Epithelial cell of esophagus (primary cell): Measurements from ENCODE around the gene LRRC45.
A peak's percentile ranks its signal among the peaks of the same experiment; 100 is the strongest.

Source experiments
- DNase-seq: peaks from one replicate; pipeline ENCODE4 v3.0.0; 2010; ENCODE audit warnings: low read depth
- H3K4me3 ChIP-seq: 2 replicates; pipeline ENCODE4 v1.5.1; 2011; ENCODE audit warnings: mild to moderate bottlenecking, low read length, control low read depth
- TF ChIP-seq, protein P1 (sequence below): IDR thresholded peaks from 2 replicates; pipeline ENCODE4 v1.5.1; 2011; ENCODE audit warnings: low read depth, mild to moderate bottlenecking, low read length, control low read depth, inconsistent platforms; ENCODE audit not compliant: insufficient read depth; ENCODE audit errors: missing control alignments

LRRC45 gene

DNA sequence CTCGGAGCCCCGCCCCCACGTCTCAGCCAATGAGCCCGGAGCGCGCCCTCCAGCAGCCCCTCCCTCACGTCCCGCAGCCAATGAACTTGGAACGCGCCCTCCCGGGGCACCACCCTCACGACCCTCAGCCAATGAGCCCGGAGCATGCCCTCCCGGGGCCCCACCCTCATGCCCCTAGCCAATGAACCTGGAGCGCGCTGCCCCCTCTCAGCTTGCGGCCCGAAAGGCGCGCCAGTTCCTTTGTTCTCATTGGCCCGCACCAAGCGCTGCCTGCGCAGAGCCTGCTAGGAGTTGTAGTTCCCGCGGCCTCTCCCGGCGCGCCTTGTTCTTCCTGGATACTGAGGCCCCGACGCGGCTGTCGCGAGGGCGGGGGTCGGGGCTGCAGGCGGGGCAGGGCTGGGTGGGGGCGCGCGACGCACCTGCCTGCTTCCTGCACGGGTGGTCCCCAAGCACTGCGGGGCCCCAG is at the start of gene LRRC45:
Gene LRRC45 (plus strand): TSS at position 325 of the 466 bp plus-strand sequence. CDS start 339 bp downstream, outside the sequence.
- DNase-seq = peak; percentile 100
- H3K4me3 ChIP-seq = peak within 1 kb of the TSS; percentile 64
- TF ChIP-seq, protein P1, sequence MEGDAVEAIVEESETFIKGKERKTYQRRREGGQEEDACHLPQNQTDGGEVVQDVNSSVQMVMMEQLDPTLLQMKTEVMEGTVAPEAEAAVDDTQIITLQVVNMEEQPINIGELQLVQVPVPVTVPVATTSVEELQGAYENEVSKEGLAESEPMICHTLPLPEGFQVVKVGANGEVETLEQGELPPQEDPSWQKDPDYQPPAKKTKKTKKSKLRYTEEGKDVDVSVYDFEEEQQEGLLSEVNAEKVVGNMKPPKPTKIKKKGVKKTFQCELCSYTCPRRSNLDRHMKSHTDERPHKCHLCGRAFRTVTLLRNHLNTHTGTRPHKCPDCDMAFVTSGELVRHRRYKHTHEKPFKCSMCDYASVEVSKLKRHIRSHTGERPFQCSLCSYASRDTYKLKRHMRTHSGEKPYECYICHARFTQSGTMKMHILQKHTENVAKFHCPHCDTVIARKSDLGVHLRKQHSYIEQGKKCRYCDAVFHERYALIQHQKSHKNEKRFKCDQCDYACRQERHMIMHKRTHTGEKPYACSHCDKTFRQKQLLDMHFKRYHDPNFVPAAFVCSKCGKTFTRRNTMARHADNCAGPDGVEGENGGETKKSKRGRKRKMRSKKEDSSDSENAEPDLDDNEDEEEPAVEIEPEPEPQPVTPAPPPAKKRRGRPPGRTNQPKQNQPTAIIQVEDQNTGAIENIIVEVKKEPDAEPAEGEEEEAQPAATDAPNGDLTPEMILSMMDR = no peak

DNA sequence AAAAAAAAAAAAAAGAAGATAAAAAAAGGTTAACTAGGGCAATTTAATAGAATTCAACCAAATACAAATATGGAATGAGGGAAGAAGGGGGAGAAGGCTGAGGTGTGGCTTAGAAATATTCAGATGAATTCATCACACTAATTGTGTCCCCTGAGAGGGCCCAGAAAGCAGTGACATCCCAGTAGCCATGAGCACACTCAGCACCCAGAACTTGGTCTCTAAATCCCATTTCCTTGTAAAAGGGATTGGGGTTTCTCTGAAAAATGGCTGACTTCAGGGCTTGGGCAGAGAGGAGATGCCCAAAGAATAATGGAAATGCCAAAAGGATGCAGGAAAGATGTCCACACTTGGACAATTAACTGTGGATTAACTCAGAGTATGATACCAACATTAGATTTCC is 49.7 kb upstream of the LRRC45 start:
- DNase-seq = no peak
- TF ChIP-seq, protein P1 = no peak

DNA sequence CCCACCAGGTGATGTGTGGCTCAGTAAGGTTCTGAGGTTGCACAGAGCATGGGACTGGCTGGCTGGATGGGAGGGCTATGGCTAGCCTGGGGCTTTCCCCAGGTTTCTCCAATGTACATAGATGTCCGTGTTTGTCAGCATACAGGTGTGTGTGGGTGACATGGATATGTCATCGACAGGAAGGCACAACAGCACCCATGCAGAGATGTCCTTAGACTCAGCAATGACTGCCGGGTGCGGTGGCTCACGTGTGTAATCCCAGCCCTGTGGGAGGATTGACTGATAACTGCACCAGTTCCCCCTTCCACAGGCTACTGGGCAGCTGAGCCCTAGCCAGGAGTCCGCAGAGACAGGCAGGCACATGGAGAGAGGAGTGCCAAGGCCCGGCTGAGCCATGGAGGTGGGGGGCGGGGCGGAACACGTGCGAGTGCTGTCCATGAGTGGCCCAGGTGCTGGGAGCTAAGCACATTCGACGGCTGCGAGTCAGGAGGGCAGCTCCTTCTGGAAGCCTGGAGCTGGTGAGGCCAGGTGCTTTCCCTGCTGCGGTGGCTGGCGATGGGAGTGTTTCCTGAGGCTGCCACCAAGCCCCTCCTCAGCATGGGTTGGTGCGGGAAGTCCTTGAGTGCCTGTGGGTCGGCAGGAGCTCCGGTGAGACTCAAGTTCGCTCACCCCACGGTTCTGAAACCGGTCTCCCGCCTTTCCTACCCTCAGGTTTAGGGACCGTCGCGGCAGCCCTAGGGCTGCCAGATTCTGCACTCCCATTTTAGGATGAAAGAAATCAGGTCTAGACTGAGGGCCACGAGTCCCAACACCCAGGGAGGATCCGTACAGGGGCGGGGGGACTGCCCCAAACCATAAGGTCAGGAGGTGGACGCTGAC is 46.5 kb upstream of the LRRC45 start:
- TF ChIP-seq, protein P1 = no peak
- DNase-seq = peak; percentile 29
- H3K4me3 ChIP-seq = peak overlapping the region; percentile 62

More for the DNA sequence above, 49.7 kb upstream of the LRRC45 start:
- no peak overlapping the region for H3K4me3 ChIP-seq

DNA sequence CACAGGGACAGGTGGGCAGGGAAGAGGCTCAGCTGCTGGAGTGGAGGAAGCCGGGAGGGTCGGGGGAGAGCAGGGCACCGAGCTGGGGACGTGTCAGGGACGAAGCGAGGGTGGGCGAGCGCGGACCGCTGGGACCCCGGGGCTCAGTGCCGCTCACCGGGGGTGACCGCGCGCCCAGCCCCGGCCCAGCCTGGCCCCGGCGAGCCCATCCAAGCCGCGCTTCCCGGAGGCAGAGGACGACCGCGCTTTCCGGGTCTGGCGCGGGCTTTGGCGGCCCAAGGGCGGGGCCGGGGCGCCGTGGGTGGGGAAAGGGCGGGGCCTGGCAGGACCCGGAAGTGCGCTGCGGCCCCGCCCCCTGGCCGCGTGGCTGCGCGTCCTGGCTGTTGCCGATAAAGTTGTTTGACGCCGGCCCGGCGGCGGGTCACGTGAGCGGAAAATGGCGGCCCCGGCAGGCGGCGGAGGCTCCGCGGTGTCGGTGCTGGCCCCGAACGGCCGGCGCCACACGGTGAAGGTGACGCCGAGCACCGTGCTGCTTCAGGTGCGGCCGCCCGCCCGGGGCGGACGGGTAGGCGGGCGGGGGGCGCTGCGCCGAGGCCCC is 45.8 kb upstream of the LRRC45 start, which contains the start of gene ASPSCR1:
Gene ASPSCR1 (plus strand): TSS at position 419 of the 598 bp plus-strand sequence. CDS start 18 bp downstream, at position 437.
- TF ChIP-seq, protein P1 = no peak
- DNase-seq = peak; percentile 95
- peak within 1 kb of the TSS; percentile 81 for H3K4me3 ChIP-seq

DNA sequence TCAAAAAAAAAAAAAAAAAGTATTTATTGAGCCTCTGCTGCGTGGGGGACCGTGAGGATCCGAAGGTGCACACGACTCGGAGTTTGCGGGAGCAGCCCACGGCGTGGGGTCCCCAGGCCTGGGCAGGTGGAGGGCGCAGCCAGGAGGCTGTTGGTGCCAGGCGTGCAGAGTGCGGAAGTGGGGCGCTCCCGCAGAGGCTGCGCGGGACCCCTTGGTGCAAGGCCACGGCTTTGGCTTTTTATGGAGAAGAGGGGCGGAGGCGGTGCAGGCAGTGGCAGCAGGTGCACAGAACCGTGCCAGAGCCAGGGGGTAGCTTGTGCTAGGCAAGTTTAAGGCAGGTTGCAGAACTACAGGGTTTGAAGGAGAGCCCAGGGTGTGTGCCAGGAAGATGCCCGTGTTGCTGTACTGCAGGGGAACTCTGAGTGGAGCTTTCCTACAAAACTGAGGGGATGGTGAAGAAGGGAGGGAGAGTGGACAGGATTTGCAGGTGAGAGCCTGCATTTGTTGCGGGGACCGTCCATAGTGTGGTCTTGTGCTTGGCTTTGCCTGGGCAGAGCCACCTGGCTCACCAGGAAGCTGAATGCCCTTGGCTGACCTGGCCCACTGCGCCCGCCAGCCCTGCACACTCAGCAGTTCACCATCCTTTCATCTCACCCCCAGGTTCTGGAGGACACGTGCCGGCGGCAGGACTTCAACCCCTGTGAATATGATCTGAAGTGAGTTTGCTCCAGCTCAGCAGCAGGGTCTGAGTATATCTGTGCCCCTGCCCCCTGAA is 44.4 kb upstream of the LRRC45 start:
- no peak for DNase-seq
- H3K4me3 ChIP-seq = peak overlapping the region; percentile 81
- TF ChIP-seq, protein P1 = no peak

DNA sequence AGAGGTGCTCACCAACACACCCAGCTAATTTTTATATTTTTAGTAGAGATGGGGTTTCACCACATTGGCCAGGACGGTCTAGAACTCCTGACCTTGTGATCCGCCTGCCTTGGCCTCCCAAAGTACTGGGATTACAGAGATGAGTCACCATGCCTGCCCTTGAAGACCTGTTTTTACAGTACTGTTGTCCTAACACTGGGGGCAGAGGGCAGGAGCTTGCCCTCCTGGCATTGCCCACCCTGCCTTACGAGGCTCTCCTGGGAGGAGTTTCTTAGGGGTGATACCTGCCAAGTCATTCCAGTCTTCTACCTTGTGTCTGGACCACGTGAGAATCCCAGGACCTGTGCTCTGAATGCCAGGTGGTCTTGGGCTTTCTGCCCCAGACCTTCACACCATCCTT is 43.0 kb upstream of the LRRC45 start:
- TF ChIP-seq, protein P1 = no peak
- no peak overlapping the region for H3K4me3 ChIP-seq
- DNase-seq = no peak
